Neural crest cell (in vitro differentiated cells): ENCODE data around the gene AUTS2. TPM values are rescaled to one million over a fixed set of nuclear protein-coding genes. Genes with fewer than 3 reads are reported as not detected.

Experiments
- DNase-seq: peaks from one replicate; pipeline ENCODE4 v3.0.0; 2021; ENCODE audit warnings: low read depth, mixed read lengths, low spot score
- H3K27ac Mint-ChIP-seq: one replicate; pipeline ENCODE4 v1.8.0; 2021; ENCODE audit warnings: mild to moderate bottlenecking, mixed read lengths; ENCODE audit not compliant: unreplicated experiment
- H3K27me3 Mint-ChIP-seq: 2 replicates; pipeline ENCODE4 v1.8.0; 2021; ENCODE audit warnings: low read depth, mild to moderate bottlenecking, mixed read lengths
- H3K36me3 Mint-ChIP-seq: 2 replicates; pipeline ENCODE4 v1.8.0; 2021; ENCODE audit warnings: low read depth, mild to moderate bottlenecking, mixed read lengths
- H3K4me1 Mint-ChIP-seq: 2 replicates; pipeline ENCODE4 v1.8.0; 2021; ENCODE audit warnings: mixed read lengths
- H3K4me3 Mint-ChIP-seq: one replicate; pipeline ENCODE4 v1.8.0; 2021; ENCODE audit warnings: mild to moderate bottlenecking, mixed read lengths
- H3K9me3 Mint-ChIP-seq: 2 replicates; pipeline ENCODE4 v1.8.0; 2021; ENCODE audit warnings: mixed read lengths
- total RNA-seq: library from RNA; stranded (reverse); gene quantifications from 2 replicates; pipeline ENCODE4 v1.2.1, GENCODE V29; 2021
- TF ChIP-seq, protein P1 (sequence below): fragments of 200-600 bp; sonication (generic); conservative IDR thresholded peaks from 2 replicates; pipeline ENCODE4 v1.5.0; 2021; ENCODE audit warnings: antibody characterized with exemption, mild to moderate bottlenecking

The AUTS2 gene
- total RNA-seq, 1 donor from 2014 or later, result 152 TPM

DNA sequence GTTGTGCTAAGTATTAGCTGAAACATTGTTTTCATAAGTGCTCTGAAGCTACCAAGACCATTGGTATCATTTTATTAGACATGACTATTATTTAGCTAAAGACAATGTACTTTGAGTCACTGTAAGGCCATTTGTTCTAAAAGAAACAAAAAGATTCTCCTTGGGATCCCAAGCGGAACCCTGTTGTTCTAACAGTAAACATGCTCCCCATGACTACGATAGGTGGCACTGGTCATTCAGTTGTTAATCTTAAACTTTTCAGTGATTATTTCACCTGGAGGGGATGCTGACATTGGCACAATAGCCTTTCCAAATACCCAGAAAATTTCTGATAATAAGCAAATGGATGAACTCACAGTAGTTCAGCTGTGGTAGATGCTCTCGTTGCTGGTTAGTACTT lies 715.0 kb downstream of the AUTS2 start:
- no peaks in the 10 kb centered on the region for H3K36me3 Mint-ChIP-seq
- DNase-seq, result no peak
- H3K4me1 Mint-ChIP-seq, result no peaks in the 10 kb centered on the region
- TF ChIP-seq, protein P1, sequence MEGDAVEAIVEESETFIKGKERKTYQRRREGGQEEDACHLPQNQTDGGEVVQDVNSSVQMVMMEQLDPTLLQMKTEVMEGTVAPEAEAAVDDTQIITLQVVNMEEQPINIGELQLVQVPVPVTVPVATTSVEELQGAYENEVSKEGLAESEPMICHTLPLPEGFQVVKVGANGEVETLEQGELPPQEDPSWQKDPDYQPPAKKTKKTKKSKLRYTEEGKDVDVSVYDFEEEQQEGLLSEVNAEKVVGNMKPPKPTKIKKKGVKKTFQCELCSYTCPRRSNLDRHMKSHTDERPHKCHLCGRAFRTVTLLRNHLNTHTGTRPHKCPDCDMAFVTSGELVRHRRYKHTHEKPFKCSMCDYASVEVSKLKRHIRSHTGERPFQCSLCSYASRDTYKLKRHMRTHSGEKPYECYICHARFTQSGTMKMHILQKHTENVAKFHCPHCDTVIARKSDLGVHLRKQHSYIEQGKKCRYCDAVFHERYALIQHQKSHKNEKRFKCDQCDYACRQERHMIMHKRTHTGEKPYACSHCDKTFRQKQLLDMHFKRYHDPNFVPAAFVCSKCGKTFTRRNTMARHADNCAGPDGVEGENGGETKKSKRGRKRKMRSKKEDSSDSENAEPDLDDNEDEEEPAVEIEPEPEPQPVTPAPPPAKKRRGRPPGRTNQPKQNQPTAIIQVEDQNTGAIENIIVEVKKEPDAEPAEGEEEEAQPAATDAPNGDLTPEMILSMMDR, result no peak
- no peaks in the 10 kb centered on the region for H3K27me3 Mint-ChIP-seq
- H3K4me3 Mint-ChIP-seq, result no peak overlapping the region
- H3K9me3 Mint-ChIP-seq, result no peaks in the 10 kb centered on the region
- H3K27ac Mint-ChIP-seq, result no peak overlapping the region

DNA sequence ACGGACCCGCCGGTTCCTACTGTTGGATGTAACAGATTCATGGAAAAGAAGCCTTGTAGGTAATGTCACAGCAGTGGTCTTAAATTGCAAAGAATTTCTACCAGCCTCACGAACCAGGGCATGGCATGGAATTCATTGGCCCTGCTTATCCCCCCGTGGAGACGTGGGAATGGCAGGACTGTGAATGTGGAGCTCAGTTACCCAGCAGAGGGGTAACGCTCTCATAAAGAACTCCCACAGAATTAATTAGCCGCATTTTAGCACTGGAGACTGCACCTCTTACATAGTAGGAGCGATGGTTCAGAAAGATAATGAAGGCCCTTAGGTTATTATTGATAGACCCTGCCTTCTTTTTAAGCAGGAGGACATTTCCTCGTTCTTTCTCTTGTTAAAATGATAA lies 715.4 kb downstream of the AUTS2 start:
- H3K27ac Mint-ChIP-seq, result no peak overlapping the region
- TF ChIP-seq, protein P1, result no peak
- no peak for DNase-seq
- no peak overlapping the region for H3K4me3 Mint-ChIP-seq
- no peaks in the 10 kb centered on the region for H3K4me1 Mint-ChIP-seq
- no peaks in the 10 kb centered on the region for H3K36me3 Mint-ChIP-seq
- no peaks in the 10 kb centered on the region for H3K9me3 Mint-ChIP-seq
- H3K27me3 Mint-ChIP-seq, result no peaks in the 10 kb centered on the region

DNA sequence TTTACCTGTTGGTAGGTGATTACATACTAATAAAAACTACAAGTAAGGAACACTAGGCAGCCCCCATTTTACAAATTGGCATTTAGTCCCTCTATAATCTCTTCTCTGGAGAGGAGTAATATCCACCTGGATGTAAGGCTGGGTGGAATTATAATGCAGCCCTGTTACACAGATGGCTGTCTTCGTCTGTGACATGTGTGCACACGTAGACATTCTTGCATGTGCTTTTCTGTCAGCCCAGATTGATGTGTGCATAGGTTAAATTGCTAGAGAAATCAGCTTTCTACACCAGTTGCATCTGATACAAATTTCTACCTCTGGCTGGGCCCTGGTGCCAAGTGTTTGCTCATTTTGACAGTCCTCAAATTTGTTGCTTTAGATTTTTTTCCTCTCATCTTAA lies 715.9 kb downstream of the AUTS2 start:
- H3K36me3 Mint-ChIP-seq, result no peaks in the 10 kb centered on the region
- H3K27me3 Mint-ChIP-seq, result no peaks in the 10 kb centered on the region
- no peak overlapping the region for H3K4me3 Mint-ChIP-seq
- H3K4me1 Mint-ChIP-seq, result no peaks in the 10 kb centered on the region
- H3K9me3 Mint-ChIP-seq, result no peaks in the 10 kb centered on the region
- TF ChIP-seq, protein P1, result no peak
- H3K27ac Mint-ChIP-seq, result no peak overlapping the region
- no peak for DNase-seq

DNA sequence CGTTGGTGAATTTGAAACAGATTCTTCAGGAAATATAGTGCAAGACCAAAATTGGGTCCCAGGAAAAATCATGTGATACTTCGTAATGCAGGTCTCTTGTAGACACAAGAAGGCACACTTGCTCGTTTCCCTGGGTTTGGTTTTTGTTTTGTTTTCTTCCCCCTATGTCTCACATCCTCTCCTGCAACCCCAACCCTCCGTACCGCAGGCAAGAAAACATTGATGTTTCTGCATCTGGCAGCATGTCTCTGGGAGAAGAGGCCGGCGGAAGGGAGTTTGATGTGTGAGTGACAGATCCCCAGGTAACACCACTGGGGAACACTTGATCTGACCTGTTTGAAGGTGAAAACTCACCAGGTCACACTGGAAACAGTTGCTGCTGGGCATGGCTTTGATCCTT lies 718.5 kb downstream of the AUTS2 start:
- TF ChIP-seq, protein P1, result no peak
- no peaks in the 10 kb centered on the region for H3K4me1 Mint-ChIP-seq
- H3K36me3 Mint-ChIP-seq, result no peaks in the 10 kb centered on the region
- H3K4me3 Mint-ChIP-seq, result no peak overlapping the region
- no peaks in the 10 kb centered on the region for H3K27me3 Mint-ChIP-seq
- DNase-seq, result no peak
- no peaks in the 10 kb centered on the region for H3K9me3 Mint-ChIP-seq
- H3K27ac Mint-ChIP-seq, result no peak overlapping the region

DNA sequence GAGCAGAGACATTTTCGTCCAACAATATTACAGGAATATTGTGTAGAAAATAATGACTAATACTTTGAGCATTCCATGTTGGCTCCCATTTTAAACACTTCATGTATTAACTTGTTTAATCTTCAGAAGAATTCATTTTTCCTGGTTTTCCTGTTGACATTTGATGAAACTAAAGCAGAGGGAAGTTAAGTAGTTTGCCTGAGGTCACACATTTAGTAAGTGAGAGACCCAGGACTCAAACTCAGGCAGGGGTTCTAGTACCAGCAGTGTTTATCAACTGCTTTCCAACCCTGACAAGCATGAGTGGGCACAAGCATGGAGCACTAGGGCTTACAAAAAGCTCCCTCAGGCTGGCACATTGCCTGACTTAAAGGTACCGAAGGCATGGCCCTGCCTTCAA lies 719.1 kb downstream of the AUTS2 start:
- DNase-seq, result no peak
- TF ChIP-seq, protein P1, result no peak
- Mint-ChIP-seq H3K27ac (no peak overlapping the region), H3K27me3 (no peaks in the 10 kb centered on the region), H3K4me3 (no peak overlapping the region), H3K4me1 (no peaks in the 10 kb centered on the region), H3K36me3 (no peaks in the 10 kb centered on the region), H3K9me3 (no peaks in the 10 kb centered on the region)

DNA sequence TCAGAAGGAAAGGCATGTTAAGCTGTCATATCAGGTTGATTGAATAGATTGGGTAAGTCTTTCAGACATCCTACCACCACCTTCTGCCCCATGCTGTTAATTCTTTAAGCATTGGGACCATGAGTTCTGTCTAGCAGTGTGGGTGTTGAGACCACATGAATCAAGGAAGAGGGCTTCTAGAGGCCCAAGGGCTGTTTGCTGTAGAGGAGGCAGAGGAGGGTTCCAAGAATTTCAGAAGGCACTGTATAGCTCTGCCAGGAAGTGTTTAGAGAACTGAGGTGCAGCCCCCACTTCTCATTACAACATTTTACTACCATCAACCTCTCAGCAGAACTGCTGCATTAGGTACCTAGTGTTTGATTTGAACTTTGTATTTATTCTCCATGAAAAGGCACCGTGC lies 720.2 kb downstream of the AUTS2 start:
- H3K4me3 Mint-ChIP-seq, result no peak overlapping the region

More for the DNA sequence above, 720.2 kb downstream of the AUTS2 start:
- H3K27me3 Mint-ChIP-seq, result no peaks in the 10 kb centered on the region
- no peak for DNase-seq
- no peaks in the 10 kb centered on the region for H3K4me1 Mint-ChIP-seq
- H3K9me3 Mint-ChIP-seq, result no peaks in the 10 kb centered on the region
- H3K36me3 Mint-ChIP-seq, result no peaks in the 10 kb centered on the region
- no peak overlapping the region for H3K27ac Mint-ChIP-seq
- TF ChIP-seq, protein P1, result no peak
